ENCODE measurements around the gene PABPC1L. TPM values are rescaled to one million over a fixed set of nuclear protein-coding genes. Genes with fewer than 3 reads are reported as not detected.

PABPC1L gene
- total RNA-seq, 4 donors from 2014 or later = 11.7 to 61.1 (median 19.4) TPM

DNA sequence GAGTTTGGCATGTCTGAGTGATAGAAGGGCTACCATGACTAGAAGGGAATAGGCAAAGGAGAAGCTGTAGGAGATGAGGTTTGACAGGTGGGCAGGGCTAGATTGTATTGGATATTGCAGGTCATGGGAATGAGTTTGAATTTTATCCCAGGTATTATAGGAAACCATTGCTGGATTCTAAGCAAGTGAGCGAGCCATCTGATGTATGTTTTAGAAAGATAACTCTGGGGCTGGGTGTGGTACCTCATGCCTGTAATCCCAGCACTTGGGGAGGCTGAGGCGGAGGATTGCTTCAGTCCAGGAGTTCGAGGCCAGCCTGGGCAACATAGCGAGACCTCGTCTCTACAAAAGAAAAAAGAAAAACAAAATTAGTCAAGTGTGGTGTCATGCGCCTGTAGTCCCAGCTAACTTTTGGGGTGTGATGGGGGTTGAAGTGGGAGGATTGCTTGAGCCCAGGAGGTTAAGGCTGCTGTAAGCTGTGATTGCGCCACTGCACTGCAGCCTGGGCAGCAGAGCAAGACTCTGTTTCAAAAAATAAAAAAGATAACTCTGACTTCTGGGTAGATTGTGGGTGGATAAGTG, 73.3 kb downstream of the PABPC1L start:
- no peak overlapping the region for H3K27ac ChIP-seq
- no peak overlapping the region for H3K4me3 ChIP-seq
- H3K9me3 ChIP-seq = no peaks in the 10 kb centered on the region
- peaks cover 5% of the 10 kb centered on the region for H3K4me1 ChIP-seq
- no peak for DNase-seq (ENCODE audit: low spot score in 2 of 2)
- WGBS = 90% methylated on average over 7 of the region's 7 CpGs
- H3K27me3 ChIP-seq = no peaks in the 10 kb centered on the region
- TF ChIP-seq EP300 (IDR thresholded peaks at IDR 0.05) (no peak), POLR2AphosphoS5 (IDR thresholded peaks at IDR 0.05) (no peak)
- peaks cover 73% of the 10 kb centered on the region for H3K36me3 ChIP-seq

DNA sequence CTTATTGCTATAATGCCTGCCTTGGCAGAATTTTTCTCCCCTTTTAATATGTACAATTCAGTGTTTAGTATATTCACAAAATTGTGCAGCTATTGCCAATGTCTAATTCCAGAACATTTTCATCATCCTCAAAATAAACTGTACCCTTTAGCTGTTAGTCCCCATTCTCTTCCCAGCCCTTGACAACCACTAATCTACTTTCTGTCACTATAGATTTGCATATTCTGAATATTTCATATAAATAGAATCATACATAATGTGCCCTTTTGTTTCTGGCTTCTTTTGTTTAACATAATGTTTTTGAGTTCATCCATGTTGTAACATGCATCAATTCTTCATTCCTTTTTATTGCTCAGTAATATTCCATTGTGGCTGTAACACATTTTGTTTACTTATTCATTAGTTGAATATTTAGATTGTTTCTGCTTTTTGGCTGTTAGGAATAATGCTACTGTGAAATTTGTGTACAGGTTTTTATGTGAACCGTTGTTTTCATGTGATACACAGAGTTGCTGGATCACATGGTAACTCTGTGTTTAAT, 78.8 kb downstream of the PABPC1L start:
- Histone ChIP-seq H3K27me3 (no peaks in the 10 kb centered on the region), H3K36me3 (peaks cover 38% of the 10 kb centered on the region), H3K9me3 (no peaks in the 10 kb centered on the region), H3K4me3 (no peak overlapping the region), H3K4me1 (peaks cover 15% of the 10 kb centered on the region), H3K27ac (no peak overlapping the region)
- no peak for DNase-seq (ENCODE audit: low spot score in 2 of 2)
- TF ChIP-seq CTCF (IDR thresholded peaks at IDR 0.05) (no peak), EP300 (IDR thresholded peaks at IDR 0.05) (no peak), POLR2AphosphoS5 (IDR thresholded peaks at IDR 0.05) (no peak), POLR2A (IDR thresholded peaks at IDR 0.05) (no peak)
- 81% methylated on average over 1 of the region's 1 CpG for WGBS

Other genes with a start within 250 kb of the PABPC1L start
- 100 to 1,000 TPM in 2 of 4 donors, 10 to 100 TPM in 2; 40.1 to 137 (median 87.9) TPM for gene CCN5, start 194.7 kb upstream of the PABPC1L start, total RNA-seq
- 1 to 10 TPM in 3 of 4 donors, under 1 TPM in 1; 0.57 to 1.9 (median 1.4) TPM for gene KCNK15, start 164.2 kb upstream of the PABPC1L start, total RNA-seq
- gene RIMS4, start 99.5 kb upstream of the PABPC1L start, total RNA-seq = 1 to 10 TPM in 1 of 4 donors, under 1 TPM in 2, not detected in 1; 0.62 to 1.2 (median 0.64) TPM
- 100 to 1,000 TPM in 3 of 4 donors, 10 to 100 TPM in 1; 79.7 to 135 (median 129) TPM for gene YWHAB, start 24.4 kb upstream of the PABPC1L start, total RNA-seq
- gene TOMM34, start 50.3 kb downstream of the PABPC1L start, total RNA-seq = 10 to 100 TPM; 14.4 to 17.3 (median 15.6) TPM
- gene STK4, start 56.5 kb downstream of the PABPC1L start, total RNA-seq = 10 to 100 TPM; 25.4 to 63.9 (median 33.5) TPM
- gene KCNS1, start 191.1 kb downstream of the PABPC1L start, total RNA-seq = 1 to 10 TPM; 1.0 to 5.5 (median 2.3) TPM
- gene WFDC5, start 205.1 kb downstream of the PABPC1L start, total RNA-seq = 100 to 1,000 TPM; 284 to 409 (median 356) TPM
- 1 to 10 TPM in 2 of 4 donors, under 1 TPM in 1, not detected in 1; 0.98 to 7.6 (median 2.3) TPM for gene WFDC12, start 214.4 kb downstream of the PABPC1L start, total RNA-seq